Fibroblast of peridontal ligament (primary cell): ENCODE results near the gene DHDH.

Experiments
- DNase-seq: peaks from one replicate; pipeline ENCODE4 v3.0.0-alpha.2; 2010; ENCODE audit errors: extremely low read depth

DHDH gene

GRCh38 chr19:48950159-48950558 lies 16.7 kb downstream of the DHDH start:
- no peak for DNase-seq

GRCh38 chr19:48950830-48951519 lies 17.5 kb downstream of the DHDH start:
- no peak for DNase-seq

GRCh38 chr19:48953141-48953540 lies 19.6 kb downstream of the DHDH start:
- DNase-seq, result no peak

GRCh38 chr19:48953990-48954594 lies 20.6 kb downstream of the DHDH start:
- no peak for DNase-seq

- DNase-seq, result peak; percentile 93
These were observed 21.3 kb downstream of the DHDH start, which contains the start of gene BAX for GRCh38 chr19:48954595-48955307. TSS of gene BAX (plus strand) at chr19:48954875. CDS start at chr19:48954929, 54 bp downstream.

- no peak for DNase-seq
These were observed 21.9 kb downstream of the DHDH start for GRCh38 chr19:48955308-48955958.

GRCh38 chr19:48958006-48958405 lies 24.5 kb downstream of the DHDH start:
- no peak for DNase-seq

GRCh38 chr19:48959341-48960239 lies 26.1 kb downstream of the DHDH start:
- DNase-seq, result no peak

- DNase-seq, result no peak
These were observed 27.7 kb downstream of the DHDH start for GRCh38 chr19:48961051-48961649.

GRCh38 chr19:48961673-48962028 lies 28.2 kb downstream of the DHDH start:
- DNase-seq, result no peak

GRCh38 chr19:48962029-48962848 lies 28.7 kb downstream of the DHDH start:
- no peak for DNase-seq

GRCh38 chr19:48962849-48963165 lies 29.3 kb downstream of the DHDH start:
- no peak for DNase-seq

GRCh38 chr19:48963371-48964204 lies 30.1 kb downstream of the DHDH start:
- DNase-seq, result peak; percentile 48

- peak; percentile 51 for DNase-seq
These were observed 30.9 kb downstream of the DHDH start for GRCh38 chr19:48964205-48965039.

- DNase-seq, result peak; percentile 94
These were observed 31.7 kb downstream of the DHDH start, which contains the start of gene FTL for GRCh38 chr19:48965040-48965805. TSS of gene FTL (plus strand) at chr19:48965309. CDS start at chr19:48965508, 199 bp downstream.

- peak; percentile 76 for DNase-seq
These were observed 32.5 kb downstream of the DHDH start for GRCh38 chr19:48965806-48966540.
